PC-9 (cell line): ENCODE results near the gene PMM2. TPM values are rescaled to one million over a fixed set of nuclear protein-coding genes. Genes with fewer than 3 reads are reported as not detected.
"Not testable (repeated sequence)": the region's sequence is repeated elsewhere in the genome, so short reads cannot be mapped to it uniquely, and the experiment has no call there.

Experiments used
- BruUV-seq: library from RNA; stranded (reverse); fragments of 400-500 nt; replicated peaks from 2 replicates; lab custom pipeline; 2021; lab: Mats Ljungman, UMichigan
- CTCF ChIA-PET: fragments of 300-600 bp; sonication (Branson Sonifier 250); formaldehyde crosslinking; loops from one replicate; lab custom pipeline; 2022; ENCODE audit warnings: antibody characterized with exemption; lab: Charles Lee
- POLR2A ChIA-PET: fragments of 300-600 bp; sonication (Branson Sonifier 250); formaldehyde crosslinking; loops from one replicate; lab custom pipeline; 2022; ENCODE audit warnings: antibody characterized with exemption; ENCODE audit not compliant: unreplicated experiment; lab: Charles Lee
- DNase-seq, 2 experiments: peaks; one replicate each; pipeline versions ENCODE4 v3.0.0 to v3.0.0-alpha.2; 2015 to 2022; ENCODE audit warnings: mixed read lengths in 1 of 2
- H2AFZ ChIP-seq: fragments of 200-600 bp; sonication (generic); 2 replicates; pipeline ENCODE4 v1.8.1; 2017; ENCODE audit warnings: antibody characterized with exemption
- H3F3A ChIP-seq: fragments of 200-600 bp; sonication (generic); 2 replicates; pipeline ENCODE4 v1.8.1; 2017; ENCODE audit warnings: antibody characterized with exemption, mild to moderate bottlenecking, low read depth; ENCODE audit not compliant: insufficient read depth
- H3K27ac ChIP-seq: fragments of 200-600 bp; sonication (generic); 2 replicates; pipeline ENCODE4 v1.6.1; 2016; ENCODE audit warnings: mixed run types
- H3K27me3 ChIP-seq: fragments of 200-600 bp; sonication (generic); 2 replicates; pipeline ENCODE4 v1.6.1; 2016; ENCODE audit warnings: low read depth, mixed run types; ENCODE audit not compliant: insufficient read depth
- H3K36me3 ChIP-seq: fragments of 200-600 bp; sonication (generic); 2 replicates; pipeline ENCODE4 v1.6.1; 2016; ENCODE audit warnings: low read depth, mixed run types
- H3K4me1 ChIP-seq: fragments of 200-600 bp; sonication (generic); replicated peaks from 2 replicates; pipeline ENCODE4 v1.6.1; 2016; ENCODE audit warnings: mixed run types; ENCODE audit not compliant: insufficient read depth
- H3K4me2 ChIP-seq: fragments of 200-600 bp; sonication (generic); 2 replicates; pipeline ENCODE4 v1.6.1; 2017; ENCODE audit warnings: mixed run types
- H3K4me3 ChIP-seq: fragments of 200-600 bp; sonication (generic); 2 replicates; pipeline ENCODE4 v1.6.1; 2016; ENCODE audit warnings: mixed run types
- H3K79me2 ChIP-seq: fragments of 200-600 bp; sonication (generic); 2 replicates; pipeline ENCODE4 v1.6.1; 2017; ENCODE audit warnings: low read depth, mixed run types
- H3K9me2 ChIP-seq: fragments of 200-600 bp; sonication (generic); 2 replicates; pipeline ENCODE4 v1.8.1; 2017; ENCODE audit warnings: mild to moderate bottlenecking; ENCODE audit not compliant: insufficient read depth
- H3K9me3 ChIP-seq: fragments of 200-600 bp; sonication (generic); 2 replicates; pipeline ENCODE4 v1.8.1; 2016; ENCODE audit warnings: low read depth; ENCODE audit not compliant: insufficient read depth
- H4K20me1 ChIP-seq: fragments of 200-600 bp; sonication (generic); 2 replicates; pipeline ENCODE4 v1.8.1; 2017; ENCODE audit not compliant: insufficient read depth
- EZH2 ChIP-seq: fragments of 200-600 bp; sonication (generic); IDR thresholded peaks from 2 replicates; pipeline ENCODE4 v1.8.0; 2017; ENCODE audit warnings: antibody characterized with exemption, low read depth
- intact Hi-C: fragments of 100-400 bp; cut with micrococcal nuclease; formaldehyde crosslinking; loops from one replicate; pipeline ENCODE4 v1.10.0; 2022; ENCODE audit not compliant: unreplicated experiment
- total RNA-seq: library from RNA; stranded (reverse); gene quantifications from 2 replicates; pipeline ENCODE4 v1.2.3, GENCODE V29; 2021
- TF ChIP-seq, protein P1 (sequence below): fragments of 200-600 bp; sonication (generic); conservative IDR thresholded peaks from 2 replicates; pipeline ENCODE4 v1.6.1; 2017; ENCODE audit warnings: mixed run types, antibody characterized with exemption, mild to moderate bottlenecking, moderate library complexity

Gene PMM2
- total RNA-seq, 1 experiment from 2014 or later, result 54.4 TPM

GRCh38 chr16:8831450-8831849 lies 33.8 kb downstream of the PMM2 start:
- H3K27me3 ChIP-seq, result no peaks in the 10 kb centered on the region
- H3K9me2 ChIP-seq, result no peaks in the 10 kb centered on the region
- H3K36me3 ChIP-seq, result peaks cover 6% of the 10 kb centered on the region
- no peak overlapping the region for H3K27ac ChIP-seq
- 0 out of 2 replicates have a peak, but pooled peaks cover 14% of the 10 kb centered on the region for H3K79me2 ChIP-seq
- no peak for DNase-seq
- peaks cover 19% of the 10 kb centered on the region for H4K20me1 ChIP-seq
- H2AFZ ChIP-seq, result no peak overlapping the region
- H3K9me3 ChIP-seq, result no peaks in the 10 kb centered on the region
- no peak overlapping the region for H3K4me3 ChIP-seq
- no peak overlapping the region for H3K4me2 ChIP-seq
- BruUV-seq, result no TSS peak
- no peaks in the 10 kb centered on the region; the same call in 1 of the 2 replicates for H3F3A ChIP-seq
- no peaks in the 10 kb centered on the region for H3K4me1 ChIP-seq
- intact Hi-C loops, result no loop called here
- CTCF ChIA-PET, result no interaction called here
- TF ChIP-seq, protein P1, sequence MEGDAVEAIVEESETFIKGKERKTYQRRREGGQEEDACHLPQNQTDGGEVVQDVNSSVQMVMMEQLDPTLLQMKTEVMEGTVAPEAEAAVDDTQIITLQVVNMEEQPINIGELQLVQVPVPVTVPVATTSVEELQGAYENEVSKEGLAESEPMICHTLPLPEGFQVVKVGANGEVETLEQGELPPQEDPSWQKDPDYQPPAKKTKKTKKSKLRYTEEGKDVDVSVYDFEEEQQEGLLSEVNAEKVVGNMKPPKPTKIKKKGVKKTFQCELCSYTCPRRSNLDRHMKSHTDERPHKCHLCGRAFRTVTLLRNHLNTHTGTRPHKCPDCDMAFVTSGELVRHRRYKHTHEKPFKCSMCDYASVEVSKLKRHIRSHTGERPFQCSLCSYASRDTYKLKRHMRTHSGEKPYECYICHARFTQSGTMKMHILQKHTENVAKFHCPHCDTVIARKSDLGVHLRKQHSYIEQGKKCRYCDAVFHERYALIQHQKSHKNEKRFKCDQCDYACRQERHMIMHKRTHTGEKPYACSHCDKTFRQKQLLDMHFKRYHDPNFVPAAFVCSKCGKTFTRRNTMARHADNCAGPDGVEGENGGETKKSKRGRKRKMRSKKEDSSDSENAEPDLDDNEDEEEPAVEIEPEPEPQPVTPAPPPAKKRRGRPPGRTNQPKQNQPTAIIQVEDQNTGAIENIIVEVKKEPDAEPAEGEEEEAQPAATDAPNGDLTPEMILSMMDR, result no peak
- no peak for TF ChIP-seq EZH2
- POLR2A ChIA-PET, result no interaction called here

DNA sequence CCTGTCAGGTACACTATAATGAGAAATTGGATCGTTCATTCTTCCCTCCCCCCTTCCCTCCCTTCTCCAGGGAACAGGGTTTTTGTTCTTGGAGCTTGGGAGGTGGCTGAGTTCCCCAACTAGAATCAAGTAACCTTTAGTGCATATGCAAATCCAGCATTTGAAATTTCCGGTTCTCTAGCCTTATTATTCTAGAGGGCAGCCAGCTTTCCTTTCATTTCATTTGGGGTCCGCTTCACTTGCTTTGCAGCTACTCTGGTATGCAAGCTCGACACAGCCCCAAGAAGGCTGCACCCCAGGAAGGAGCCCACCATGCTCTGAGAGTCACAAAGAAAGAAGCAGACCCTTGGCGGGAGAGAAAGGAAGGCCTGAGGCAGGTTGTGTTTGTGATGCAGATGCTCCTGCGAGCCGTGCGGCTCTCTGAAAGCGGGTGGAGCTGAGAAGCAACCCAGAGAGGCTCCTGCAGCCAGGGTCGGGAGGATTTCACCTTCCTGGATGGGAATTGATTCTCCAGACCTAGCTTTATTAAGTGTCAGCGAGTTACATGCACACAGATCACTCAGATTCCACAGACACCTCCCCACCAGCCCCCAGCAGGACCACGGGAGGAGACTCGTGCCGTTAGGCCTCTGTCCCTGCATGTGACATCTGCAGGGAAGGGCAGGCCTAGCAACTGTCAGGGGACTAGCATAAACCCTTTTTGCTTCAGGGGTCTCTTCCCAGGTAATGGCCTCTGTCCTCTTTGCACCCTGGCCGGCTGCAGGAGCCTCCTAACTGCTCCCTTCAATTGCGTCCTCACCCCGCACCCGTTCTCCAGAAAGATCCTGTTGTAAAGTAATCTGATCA lies 34.5 kb downstream of the PMM2 start:
- intact Hi-C loops, result no loop called here
- no peaks in the 10 kb centered on the region for H3K27me3 ChIP-seq
- TF ChIP-seq, protein P1, result no peak
- TF ChIP-seq EZH2, result no peak
- H4K20me1 ChIP-seq, result peaks cover 12% of the 10 kb centered on the region
- H3K9me2 ChIP-seq, result no peaks in the 10 kb centered on the region
- no TSS peak for BruUV-seq
- no peak overlapping the region for H3K4me3 ChIP-seq
- no peak overlapping the region for H3K27ac ChIP-seq
- no peaks in the 10 kb centered on the region for H3K4me1 ChIP-seq
- H2AFZ ChIP-seq, result no peak overlapping the region
- H3K36me3 ChIP-seq, result no peaks in the 10 kb centered on the region; the same call in 1 of the 2 replicates
- no peak for DNase-seq
- POLR2A ChIA-PET, result no interaction called here
- H3K4me2 ChIP-seq, result no peak overlapping the region
- no peaks in the 10 kb centered on the region for H3K9me3 ChIP-seq
- H3K79me2 ChIP-seq, result 0 out of 2 replicates have a peak, but pooled peaks cover 10% of the 10 kb centered on the region
- CTCF ChIA-PET, result no interaction called here
- H3F3A ChIP-seq, result no peaks in the 10 kb centered on the region

- H3K4me2 ChIP-seq, result no peak overlapping the region
- peaks cover 12% of the 10 kb centered on the region for H4K20me1 ChIP-seq
- BruUV-seq, result no TSS peak
- no peak overlapping the region for H3K4me3 ChIP-seq
- H2AFZ ChIP-seq, result no peak overlapping the region
- no peaks in the 10 kb centered on the region for H3K4me1 ChIP-seq
- POLR2A ChIA-PET, result no interaction called here
- H3K27ac ChIP-seq, result no peak overlapping the region
- intact Hi-C loops, result no loop called here
- H3K79me2 ChIP-seq, result 0 out of 2 replicates have a peak, but pooled peaks cover 10% of the 10 kb centered on the region
- CTCF ChIA-PET, result no interaction called here
- H3K9me3 ChIP-seq, result no peaks in the 10 kb centered on the region
- no peaks in the 10 kb centered on the region for H3F3A ChIP-seq
- DNase-seq, result no peak
- no peaks in the 10 kb centered on the region; the same call in 1 of the 2 replicates for H3K36me3 ChIP-seq
- no peaks in the 10 kb centered on the region for H3K9me2 ChIP-seq
- H3K27me3 ChIP-seq, result no peaks in the 10 kb centered on the region
- TF ChIP-seq EZH2, result no peak
- TF ChIP-seq, protein P1, result no peak
Observed at GRCh38 chr16:8832717-8833105, 35.1 kb downstream of the PMM2 start.

- CTCF ChIA-PET, intact Hi-C loops, H3K9me3 ChIP-seq, H3K4me3 ChIP-seq, H3F3A ChIP-seq, DNase-seq, H3K36me3 ChIP-seq, H3K27me3 ChIP-seq, POLR2A ChIA-PET, H3K4me2 ChIP-seq, H3K4me1 ChIP-seq, H3K79me2 ChIP-seq, BruUV-seq, H3K9me2 ChIP-seq, H3K27ac ChIP-seq, H2AFZ ChIP-seq: not testable (repeated sequence)
- H4K20me1 ChIP-seq, result peaks cover 11% of the 10 kb centered on the region; the same call in 1 of the 2 replicates
Observed at GRCh38 chr16:8836797-8837196, 39.2 kb downstream of the PMM2 start.

GRCh38 chr16:8837594-8837993 lies 40.0 kb downstream of the PMM2 start:
- POLR2A ChIA-PET, H3K27ac ChIP-seq, CTCF ChIA-PET, H3K27me3 ChIP-seq, H3K4me1 ChIP-seq, H3K9me3 ChIP-seq, H2AFZ ChIP-seq, H3K36me3 ChIP-seq, H3K4me2 ChIP-seq, DNase-seq, H3F3A ChIP-seq, H4K20me1 ChIP-seq, H3K79me2 ChIP-seq, H3K9me2 ChIP-seq, intact Hi-C loops, H3K4me3 ChIP-seq, BruUV-seq: not testable (repeated sequence)
